HG03097 (cell line): ENCODE data around the gene ZNF585A.

Experiments
- ATAC-seq: cut with Tn5 transposase; IDR thresholded peaks from one replicate; pipeline ENCODE4 v1.9.1; 2021; ENCODE audit not compliant: unreplicated experiment, low FRiP score

ZNF585A gene

DNA sequence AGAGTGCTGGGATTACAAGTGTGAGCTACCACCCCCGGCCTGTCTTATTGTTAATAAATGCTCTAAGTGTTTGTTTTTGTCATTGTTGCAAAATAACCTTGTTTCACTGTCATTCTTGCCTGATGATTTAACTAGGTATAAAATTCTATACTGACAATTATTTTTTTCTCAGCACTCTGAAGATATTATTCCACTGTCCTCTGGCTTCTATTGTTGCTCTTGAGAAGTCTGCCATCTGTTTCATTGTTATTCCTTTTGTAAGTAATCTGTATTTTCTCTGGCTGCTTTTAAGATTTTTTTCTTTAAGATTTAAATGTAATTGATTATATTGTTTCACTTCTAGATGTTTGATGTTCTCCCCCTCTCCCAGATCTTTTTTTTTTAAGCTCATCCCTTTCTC, 76.6 kb downstream of the ZNF585A start:
- no peak for ATAC-seq
